ENCODE results near the gene ADCY6. TPM values are rescaled to one million over a fixed set of nuclear protein-coding genes. Genes with fewer than 3 reads are reported as not detected.
"Not testable (repeated sequence)": the region's sequence is repeated elsewhere in the genome, so short reads cannot be mapped to it uniquely, and the experiment has no call there.

ADCY6 gene
- total RNA-seq, 1 donor from 2014 or later = 30.0 TPM

GRCh38 chr12:48744251-48745008 lies 44.5 kb downstream of the ADCY6 start:
- H3K36me3 ChIP-seq = no peaks in the 10 kb centered on the region
- H3K4me1 ChIP-seq = no peaks in the 10 kb centered on the region
- no peak for DNase-seq (ENCODE audit: extremely low spot score in 2 of 2)
- H3K4me3 ChIP-seq = no peak overlapping the region
- no peak overlapping the region for H3K27ac ChIP-seq
- intact Hi-C loops (cut with DNase I) = no loop called here
- TF ChIP-seq POLR2AphosphoS5 (IDR thresholded peaks at IDR 0.05; ENCODE audit: insufficient read depth in 1 of 2, low read depth in 1 of 2) = no peak
- TF ChIP-seq POLR2A (IDR thresholded peaks at IDR 0.05) = no peak
- TF ChIP-seq, protein P1, sequence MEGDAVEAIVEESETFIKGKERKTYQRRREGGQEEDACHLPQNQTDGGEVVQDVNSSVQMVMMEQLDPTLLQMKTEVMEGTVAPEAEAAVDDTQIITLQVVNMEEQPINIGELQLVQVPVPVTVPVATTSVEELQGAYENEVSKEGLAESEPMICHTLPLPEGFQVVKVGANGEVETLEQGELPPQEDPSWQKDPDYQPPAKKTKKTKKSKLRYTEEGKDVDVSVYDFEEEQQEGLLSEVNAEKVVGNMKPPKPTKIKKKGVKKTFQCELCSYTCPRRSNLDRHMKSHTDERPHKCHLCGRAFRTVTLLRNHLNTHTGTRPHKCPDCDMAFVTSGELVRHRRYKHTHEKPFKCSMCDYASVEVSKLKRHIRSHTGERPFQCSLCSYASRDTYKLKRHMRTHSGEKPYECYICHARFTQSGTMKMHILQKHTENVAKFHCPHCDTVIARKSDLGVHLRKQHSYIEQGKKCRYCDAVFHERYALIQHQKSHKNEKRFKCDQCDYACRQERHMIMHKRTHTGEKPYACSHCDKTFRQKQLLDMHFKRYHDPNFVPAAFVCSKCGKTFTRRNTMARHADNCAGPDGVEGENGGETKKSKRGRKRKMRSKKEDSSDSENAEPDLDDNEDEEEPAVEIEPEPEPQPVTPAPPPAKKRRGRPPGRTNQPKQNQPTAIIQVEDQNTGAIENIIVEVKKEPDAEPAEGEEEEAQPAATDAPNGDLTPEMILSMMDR (IDR thresholded peaks at IDR 0.05) = no peak
- no peaks in the 10 kb centered on the region for H3K9me3 ChIP-seq
- H3K27me3 ChIP-seq = no peaks in the 10 kb centered on the region

- H3K9me3 ChIP-seq = no peaks in the 10 kb centered on the region
- no peak overlapping the region for H3K27ac ChIP-seq
- H3K4me1 ChIP-seq = no peaks in the 10 kb centered on the region
- intact Hi-C loops (cut with DNase I) = no loop called here
- DNase-seq (ENCODE audit: extremely low spot score in 2 of 2) = no peak
- no peak overlapping the region for H3K4me3 ChIP-seq
- no peaks in the 10 kb centered on the region for H3K27me3 ChIP-seq
- no peaks in the 10 kb centered on the region for H3K36me3 ChIP-seq
- TF ChIP-seq POLR2A (IDR thresholded peaks at IDR 0.05) (no peak), POLR2AphosphoS5 (IDR thresholded peaks at IDR 0.05; ENCODE audit: insufficient read depth in 1 of 2, low read depth in 1 of 2) (no peak)
- TF ChIP-seq, protein P1 (IDR thresholded peaks at IDR 0.05) = no peak
These were observed 49.1 kb downstream of the ADCY6 start for GRCh38 chr12:48739618-48740269.

- Histone ChIP-seq H3K36me3 (no peaks in the 10 kb centered on the region), H3K27ac (no peak overlapping the region), H3K9me3 (no peaks in the 10 kb centered on the region), H3K4me3 (no peak overlapping the region), H3K27me3 (no peaks in the 10 kb centered on the region), H3K4me1 (no peaks in the 10 kb centered on the region)
- intact Hi-C loops (cut with DNase I) = no loop called here
- TF ChIP-seq, protein P1 (IDR thresholded peaks at IDR 0.05) = no peak
- TF ChIP-seq POLR2AphosphoS5 (IDR thresholded peaks at IDR 0.05; ENCODE audit: insufficient read depth in 1 of 2, low read depth in 1 of 2) (no peak), POLR2A (IDR thresholded peaks at IDR 0.05) (no peak)
- no peak for DNase-seq (ENCODE audit: extremely low spot score in 2 of 2)
These were observed 52.4 kb downstream of the ADCY6 start for GRCh38 chr12:48736456-48736855.

GRCh38 chr12:48728807-48729206 lies 60.1 kb downstream of the ADCY6 start:
- Histone ChIP-seq H3K9me3 (no peaks in the 10 kb centered on the region), H3K27me3 (no peaks in the 10 kb centered on the region), H3K27ac (no peak overlapping the region), H3K4me3 (no peak overlapping the region), H3K36me3 (no peaks in the 10 kb centered on the region), H3K4me1 (no peaks in the 10 kb centered on the region)
- TF ChIP-seq POLR2AphosphoS5 (IDR thresholded peaks at IDR 0.05; ENCODE audit: insufficient read depth in 1 of 2, low read depth in 1 of 2) (no peak), POLR2A (IDR thresholded peaks at IDR 0.05) (no peak)
- TF ChIP-seq, protein P1 (IDR thresholded peaks at IDR 0.05) = no peak
- intact Hi-C loops (cut with DNase I) = no loop called here
- DNase-seq (ENCODE audit: extremely low spot score in 2 of 2) = no peak

- DNase-seq (ENCODE audit: extremely low spot score in 2 of 2) = not testable (repeated sequence)
These were observed 68.2 kb downstream of the ADCY6 start for GRCh38 chr12:48720737-48721136.

GRCh38 chr12:48720171-48720570 lies 68.7 kb downstream of the ADCY6 start:
- H3K27ac ChIP-seq; H3K27me3 ChIP-seq; H3K4me3 ChIP-seq; H3K9me3 ChIP-seq; H3K4me1 ChIP-seq; DNase-seq (ENCODE audit: extremely low spot score in 2 of 2); H3K36me3 ChIP-seq; intact Hi-C loops (cut with DNase I): not testable (repeated sequence)

More at GRCh38 chr12:48720737-48721136, 68.2 kb downstream of the ADCY6 start:
- H3K27ac ChIP-seq; H3K4me1 ChIP-seq; H3K4me3 ChIP-seq; H3K36me3 ChIP-seq; H3K27me3 ChIP-seq; intact Hi-C loops (cut with DNase I); H3K9me3 ChIP-seq: not testable (repeated sequence)

DNA sequence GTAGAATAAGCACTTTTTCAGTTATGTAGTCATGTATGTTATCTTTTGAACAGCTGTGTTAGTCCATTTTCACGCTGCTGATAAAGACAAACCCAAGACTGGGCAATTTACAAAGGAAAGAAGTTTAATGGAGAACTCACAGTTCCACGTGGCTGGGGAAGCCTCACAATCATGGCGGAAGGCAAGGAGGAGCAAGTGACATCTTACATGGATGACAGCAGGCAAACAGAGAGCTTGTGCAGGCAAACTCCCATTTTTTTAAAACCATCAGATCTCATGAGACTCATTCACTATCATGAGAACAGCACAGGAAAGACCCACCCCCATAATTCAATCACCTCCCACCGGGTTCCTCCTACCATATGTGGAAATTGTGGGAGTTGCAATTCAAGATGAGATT lies 69.9 kb downstream of the ADCY6 start:
- peaks cover 21% of the 10 kb centered on the region for H3K4me1 ChIP-seq
- H3K27me3 ChIP-seq; DNase-seq (ENCODE audit: extremely low spot score in 2 of 2); H3K27ac ChIP-seq; H3K9me3 ChIP-seq; H3K36me3 ChIP-seq; H3K4me3 ChIP-seq; intact Hi-C loops (cut with DNase I): not testable (repeated sequence)

Measured in vagina (tissue), 2 donors.